Endodermal cell (in vitro differentiated cells): ENCODE results near the gene TIGD6. TPM values are rescaled to one million over a fixed set of nuclear protein-coding genes. Genes with fewer than 3 reads are reported as not detected.
"Not testable (repeated sequence)": the region's sequence is repeated elsewhere in the genome, so short reads cannot be mapped to it uniquely, and the experiment has no call there.

Experiments used
- DNase-seq: peaks from one replicate; pipeline ENCODE4 v3.0.0-alpha.2; 2017
- H3K27ac ChIP-seq: 2 replicates; pipeline ENCODE4 v1.5.1; 2013; ENCODE audit warnings: mild to moderate bottlenecking, low read depth, low read length, moderate library complexity
- H3K27me3 ChIP-seq: 2 replicates; pipeline ENCODE4 v1.6.1; 2013; ENCODE audit warnings: mild to moderate bottlenecking, low read length, moderate library complexity; ENCODE audit not compliant: insufficient read depth, control insufficient read depth, poor library complexity, severe bottlenecking
- H3K36me3 ChIP-seq: 2 replicates; pipeline ENCODE4 v1.7.0; 2013; ENCODE audit warnings: mild to moderate bottlenecking, low read length, moderate library complexity; ENCODE audit not compliant: control insufficient read depth, insufficient read depth
- H3K4me1 ChIP-seq: one replicate; pipeline ENCODE4 v1.7.0; 2013; ENCODE audit warnings: low read length; ENCODE audit not compliant: control insufficient read depth, insufficient read depth
- H3K4me3 ChIP-seq: 2 replicates; pipeline ENCODE4 v1.5.1; 2013; ENCODE audit warnings: mild to moderate bottlenecking, low read length, moderate library complexity
- H3K9ac ChIP-seq: 2 replicates; pipeline ENCODE4 v1.6.1; 2013; ENCODE audit warnings: mild to moderate bottlenecking, low read length, moderate library complexity; ENCODE audit not compliant: poor library complexity, severe bottlenecking; ENCODE audit errors: extremely low read depth
- H3K9me3 ChIP-seq: 2 replicates; pipeline ENCODE4 v1.6.1; 2013; ENCODE audit warnings: mild to moderate bottlenecking, low read length, moderate library complexity; ENCODE audit not compliant: control insufficient read depth
- H3K27ac Mint-ChIP-seq: 2 replicates; pipeline ENCODE4 v1.8.0; 2020; ENCODE audit warnings: mixed read lengths
- H3K27me3 Mint-ChIP-seq: 2 replicates; pipeline ENCODE4 v1.8.0; 2021; ENCODE audit warnings: mild to moderate bottlenecking, mixed read lengths; ENCODE audit not compliant: insufficient read depth
- H3K36me3 Mint-ChIP-seq: 2 replicates; pipeline ENCODE4 v1.8.0; 2020; ENCODE audit warnings: low read depth, mixed read lengths
- H3K4me1 Mint-ChIP-seq: 2 replicates; pipeline ENCODE4 v1.8.0; 2020; ENCODE audit warnings: mixed read lengths
- H3K4me3 Mint-ChIP-seq: 2 replicates; pipeline ENCODE4 v1.8.0; 2020; ENCODE audit warnings: mild to moderate bottlenecking, moderate library complexity, mixed read lengths
- H3K9me3 Mint-ChIP-seq: 2 replicates; pipeline ENCODE4 v1.8.0; 2020; ENCODE audit warnings: mild to moderate bottlenecking, mixed read lengths
- WGBS, 2 experiments: methylation state at CpG; one replicate each; pipeline versions ENCODE4 v1.1.5 to v1.1.7; 2013; ENCODE audit warnings: missing lambda C conversion rate in 2 of 2, mixed read lengths in 1 of 2; ENCODE audit not compliant: insufficient coverage in 1 of 2, insufficient read length in 1 of 2; 5-methylcytosine and 5-hydroxymethylcytosine counted together
- total RNA-seq, 2 donors: library from RNA; stranded (reverse); fragmentation: NEBNext Ultra II Directional in 1 of 2; extraction: Animal tissue kit (Norgen Biotek cat#: 25700) in 1 of 2; gene quantifications; 2 replicates in 1 of 2; 3 replicates in 1 of 2; pipeline ENCODE4 v1.2.1, GENCODE V29; 2021
- TF ChIP-seq, protein P1 (sequence below): fragments of 200-600 bp; sonication (generic); conservative IDR thresholded peaks from 2 replicates; pipeline ENCODE4 v1.5.0; 2021; ENCODE audit warnings: antibody characterized with exemption, mild to moderate bottlenecking

TIGD6 gene
- total RNA-seq, 2 donors from 2014 or later = 3.4 to 3.8 TPM

DNA sequence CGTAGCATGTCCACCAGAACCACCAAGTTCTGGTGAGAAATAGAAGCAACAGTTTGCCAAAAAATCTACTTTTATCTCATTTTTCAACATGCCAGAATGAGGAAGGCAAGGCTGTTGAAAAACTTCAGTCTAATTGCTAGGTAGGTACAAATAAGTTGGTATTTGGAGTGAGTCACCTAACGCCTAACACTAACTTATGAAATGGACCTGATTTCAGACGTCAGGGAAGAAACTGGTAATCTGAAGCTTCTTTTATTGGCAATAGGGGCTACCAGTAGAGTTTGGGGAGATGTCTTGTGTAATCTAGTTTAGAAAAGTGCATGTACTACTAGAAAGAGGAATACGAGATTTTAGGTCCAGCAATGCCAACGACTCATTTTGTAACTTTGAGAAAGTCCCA is 51.5 kb downstream of the TIGD6 start:
- no peak overlapping the region for H3K9ac ChIP-seq
- no peaks in the 10 kb centered on the region for H3K27me3 ChIP-seq
- H3K9me3 ChIP-seq = no peaks in the 10 kb centered on the region
- H3K27ac ChIP-seq = no peak overlapping the region
- H3K36me3 ChIP-seq = no peaks in the 10 kb centered on the region
- no peak overlapping the region for H3K4me3 ChIP-seq
- no peak overlapping the region for H3K27ac Mint-ChIP-seq
- DNase-seq = no peak
- H3K36me3 Mint-ChIP-seq = no peaks in the 10 kb centered on the region
- peaks cover 6% of the 10 kb centered on the region for H3K4me1 Mint-ChIP-seq
- TF ChIP-seq, protein P1, sequence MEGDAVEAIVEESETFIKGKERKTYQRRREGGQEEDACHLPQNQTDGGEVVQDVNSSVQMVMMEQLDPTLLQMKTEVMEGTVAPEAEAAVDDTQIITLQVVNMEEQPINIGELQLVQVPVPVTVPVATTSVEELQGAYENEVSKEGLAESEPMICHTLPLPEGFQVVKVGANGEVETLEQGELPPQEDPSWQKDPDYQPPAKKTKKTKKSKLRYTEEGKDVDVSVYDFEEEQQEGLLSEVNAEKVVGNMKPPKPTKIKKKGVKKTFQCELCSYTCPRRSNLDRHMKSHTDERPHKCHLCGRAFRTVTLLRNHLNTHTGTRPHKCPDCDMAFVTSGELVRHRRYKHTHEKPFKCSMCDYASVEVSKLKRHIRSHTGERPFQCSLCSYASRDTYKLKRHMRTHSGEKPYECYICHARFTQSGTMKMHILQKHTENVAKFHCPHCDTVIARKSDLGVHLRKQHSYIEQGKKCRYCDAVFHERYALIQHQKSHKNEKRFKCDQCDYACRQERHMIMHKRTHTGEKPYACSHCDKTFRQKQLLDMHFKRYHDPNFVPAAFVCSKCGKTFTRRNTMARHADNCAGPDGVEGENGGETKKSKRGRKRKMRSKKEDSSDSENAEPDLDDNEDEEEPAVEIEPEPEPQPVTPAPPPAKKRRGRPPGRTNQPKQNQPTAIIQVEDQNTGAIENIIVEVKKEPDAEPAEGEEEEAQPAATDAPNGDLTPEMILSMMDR = no peak
- H3K9me3 Mint-ChIP-seq = no peaks in the 10 kb centered on the region
- H3K27me3 Mint-ChIP-seq = no peaks in the 10 kb centered on the region
- H3K4me3 Mint-ChIP-seq = no peak overlapping the region
- 91 to 94% methylated on average over 2 to 5 of the region's 5 CpGs for WGBS, 2 experiments
- H3K4me1 ChIP-seq = no peaks in the 10 kb centered on the region

DNA sequence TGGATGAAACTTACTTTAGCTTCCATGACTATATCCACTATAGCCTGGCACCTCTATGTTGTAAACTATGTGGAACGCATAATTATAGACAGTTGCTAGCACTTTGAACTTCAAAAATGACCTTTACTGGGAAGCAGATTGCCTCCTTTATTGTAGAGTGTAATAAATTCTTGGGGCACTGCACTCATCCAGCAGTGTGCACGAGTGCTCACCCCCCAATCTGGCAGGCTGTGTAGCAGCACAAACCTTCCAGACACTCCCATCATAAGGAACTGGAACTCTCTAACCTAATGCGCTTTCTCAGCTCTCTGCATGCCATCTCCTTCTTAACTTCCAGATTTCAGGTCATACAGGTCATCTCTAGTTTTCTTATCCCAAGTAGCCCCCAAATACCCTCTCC is 54.3 kb downstream of the TIGD6 start:
- H3K27ac Mint-ChIP-seq = no peak overlapping the region
- Histone ChIP-seq H3K27me3 (no peaks in the 10 kb centered on the region), H3K36me3 (no peaks in the 10 kb centered on the region), H3K9ac (no peak overlapping the region), H3K4me1 (peaks cover 7% of the 10 kb centered on the region), H3K9me3 (no peaks in the 10 kb centered on the region), H3K27ac (no peak overlapping the region), H3K4me3 (no peak overlapping the region)
- no peaks in the 10 kb centered on the region for H3K36me3 Mint-ChIP-seq
- peaks cover 25% of the 10 kb centered on the region for H3K4me1 Mint-ChIP-seq
- DNase-seq = no peak
- no peaks in the 10 kb centered on the region for H3K9me3 Mint-ChIP-seq
- WGBS, 2 experiments = 90 to 94% methylated on average over 2 to 3 of the region's 3 CpGs
- no peaks in the 10 kb centered on the region for H3K27me3 Mint-ChIP-seq
- H3K4me3 Mint-ChIP-seq = no peak overlapping the region
- TF ChIP-seq, protein P1 = no peak

DNA sequence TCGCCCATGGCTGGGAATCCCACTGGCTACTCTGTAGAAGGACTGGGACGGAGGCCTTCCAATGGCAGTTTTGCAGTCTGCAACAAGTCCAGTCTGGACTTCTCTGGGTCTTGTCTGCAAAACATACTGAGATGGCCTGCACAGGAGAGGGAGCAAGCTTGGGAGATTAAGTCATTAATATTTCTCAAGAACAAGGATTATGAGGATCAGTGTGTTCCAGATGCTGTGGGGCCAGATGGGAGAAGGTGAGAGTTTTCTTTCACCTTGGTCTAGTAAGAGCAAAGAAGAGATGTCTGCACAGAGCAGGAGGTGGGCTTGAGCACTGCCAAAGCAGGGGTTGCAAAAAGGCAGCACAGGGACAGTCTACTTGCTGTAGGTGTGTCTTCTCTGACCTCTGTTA is 55.8 kb downstream of the TIGD6 start, which contains the start of gene PDE6A:
Gene PDE6A, minus strand, starts transcription at position 128 of the 400 bp plus-strand sequence. Its CDS starts 120 bp downstream, at position 8.
- H3K27ac ChIP-seq = no peak within 1 kb of the TSS
- no peak within 1 kb of the TSS for H3K4me3 ChIP-seq
- no peaks in the 10 kb centered on the region for H3K36me3 ChIP-seq
- Mint-ChIP-seq H3K9me3 (no peaks in the 10 kb centered on the region), H3K36me3 (no peaks in the 10 kb centered on the region), H3K27me3 (no peaks in the 10 kb centered on the region), H3K4me1 (peaks cover 34% of the 10 kb centered on the region), H3K27ac (no peak within 1 kb of the TSS), H3K4me3 (no peak within 1 kb of the TSS)
- TF ChIP-seq, protein P1 = no peak
- H3K9ac ChIP-seq = no peak within 1 kb of the TSS
- DNase-seq = no peak
- no peaks in the 10 kb centered on the region for H3K27me3 ChIP-seq
- H3K9me3 ChIP-seq = no peaks in the 10 kb centered on the region
- H3K4me1 ChIP-seq = peaks cover 11% of the 10 kb centered on the region
- 91 to 100% methylated on average over 2 of the region's 2 CpGs for WGBS, 2 experiments

DNA sequence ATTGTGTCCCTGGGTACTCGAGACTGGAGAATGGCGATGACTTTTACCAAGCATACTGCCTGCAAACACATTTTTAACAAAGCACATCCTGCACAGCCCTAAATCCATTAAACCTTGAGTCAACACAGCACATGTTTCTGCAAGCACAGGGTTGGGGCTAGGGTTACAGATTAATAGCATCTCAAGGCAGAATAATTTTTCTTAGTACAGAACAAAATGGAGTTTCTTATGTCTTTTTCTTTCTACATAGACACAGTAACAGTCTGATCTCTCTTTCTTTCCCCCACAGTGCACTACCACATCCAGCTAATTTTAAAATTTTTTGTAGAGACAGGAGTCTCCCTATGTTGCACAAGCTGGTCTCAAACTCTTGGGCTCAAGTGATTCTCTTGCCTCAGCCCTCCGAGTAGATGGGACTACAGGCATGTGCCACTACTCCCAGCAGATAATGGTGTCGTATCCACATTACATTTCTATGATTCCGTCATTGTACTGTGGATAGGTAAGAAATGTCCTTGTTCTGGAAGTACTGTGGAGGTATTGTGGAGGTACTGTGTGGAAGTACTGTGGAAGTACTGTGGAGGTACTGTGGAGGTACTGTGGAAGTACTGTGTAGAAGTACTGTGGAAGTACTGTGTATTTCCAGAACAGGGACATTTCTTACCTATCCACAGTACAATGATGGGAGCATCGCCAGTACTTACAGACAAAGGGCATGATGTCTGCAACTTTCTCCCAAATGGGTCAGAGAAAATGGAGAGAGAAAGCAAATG is 57.1 kb downstream of the TIGD6 start:
- not testable (repeated sequence) for H3K36me3 Mint-ChIP-seq, H3K27me3 Mint-ChIP-seq, H3K4me3 Mint-ChIP-seq, H3K9me3 Mint-ChIP-seq, H3K9me3 ChIP-seq, H3K27ac ChIP-seq, H3K9ac ChIP-seq, H3K4me3 ChIP-seq, H3K36me3 ChIP-seq, H3K27me3 ChIP-seq, DNase-seq
- 91 to 92% methylated on average over 3 to 6 of the region's 6 CpGs for WGBS, 2 experiments
- peak overlapping the region; percentile 93 for H3K27ac Mint-ChIP-seq
- H3K4me1 ChIP-seq = peaks cover 16% of the 10 kb centered on the region
- peaks cover 41% of the 10 kb centered on the region for H3K4me1 Mint-ChIP-seq
